SH-SY5Y (cell line): ENCODE results near the gene ZNF664.

Source experiments
- GATA2 ChIP-seq: IDR thresholded peaks from 2 replicates; pipeline ENCODE4 v1.6.1; 2011; ENCODE audit warnings: mild to moderate bottlenecking, low read depth, low read length
- GATA3 ChIP-seq: IDR thresholded peaks from 2 replicates; pipeline ENCODE4 v1.6.1; 2011; ENCODE audit warnings: low read depth, mild to moderate bottlenecking, low read length, moderate library complexity

- TF ChIP-seq GATA3: no peak
- no peak for TF ChIP-seq GATA2
These were observed 18.4 kb downstream of the ZNF664 start for GRCh38 chr12:123991372-123991951.
